Loucy (cell line): ENCODE measurements around the gene GORASP1.

Source experiments
- CTCF ChIP-seq: fragments of 200-600 bp; sonication (generic); conservative IDR thresholded peaks from 2 replicates; pipeline ENCODE4 v1.5.1; 2014; ENCODE audit warnings: mild to moderate bottlenecking, antibody characterized with exemption, low read length
- EZH2phosphoT487 ChIP-seq: fragments of 200-600 bp; IDR thresholded peaks from 2 replicates; pipeline ENCODE4 v1.6.1; 2018; ENCODE audit warnings: antibody characterized with exemption, mild to moderate bottlenecking, moderate library complexity, borderline replicate concordance

GRCh38 chr3:39122813-39123212 lies 15.4 kb upstream of the GORASP1 start:
- TF ChIP-seq CTCF (no peak), EZH2phosphoT487 (no peak)
